ENCODE data around the gene YIPF1.
A peak's percentile ranks its signal among the peaks of the same experiment; 100 is the strongest.
"Not testable (repeated sequence)": the region's sequence is repeated elsewhere in the genome, so short reads cannot be mapped to it uniquely, and the experiment has no call there.

YIPF1 gene

DNA sequence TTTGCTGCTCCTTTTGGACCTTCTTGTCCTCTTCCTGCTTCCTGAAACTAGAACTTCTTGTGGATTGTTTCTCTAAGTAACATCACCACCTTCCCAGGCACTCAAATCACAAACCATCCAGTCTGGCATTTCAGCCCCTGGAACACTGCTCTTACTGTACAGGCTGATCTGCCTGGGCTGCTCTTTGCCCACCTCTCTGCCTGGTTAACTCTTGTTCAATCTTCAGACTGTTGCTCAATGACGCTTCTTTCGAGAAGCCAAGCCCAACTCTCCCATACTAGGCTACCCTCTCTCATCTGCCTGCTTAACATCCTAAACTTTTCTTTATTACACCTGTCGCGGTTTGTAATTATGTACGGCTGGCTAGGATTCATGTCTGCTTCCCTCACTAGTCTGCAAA lies 5.0 kb upstream of the YIPF1 start:
- no peak for DNase-seq (ENCODE audit: low read depth in 2 of 2)

DNA sequence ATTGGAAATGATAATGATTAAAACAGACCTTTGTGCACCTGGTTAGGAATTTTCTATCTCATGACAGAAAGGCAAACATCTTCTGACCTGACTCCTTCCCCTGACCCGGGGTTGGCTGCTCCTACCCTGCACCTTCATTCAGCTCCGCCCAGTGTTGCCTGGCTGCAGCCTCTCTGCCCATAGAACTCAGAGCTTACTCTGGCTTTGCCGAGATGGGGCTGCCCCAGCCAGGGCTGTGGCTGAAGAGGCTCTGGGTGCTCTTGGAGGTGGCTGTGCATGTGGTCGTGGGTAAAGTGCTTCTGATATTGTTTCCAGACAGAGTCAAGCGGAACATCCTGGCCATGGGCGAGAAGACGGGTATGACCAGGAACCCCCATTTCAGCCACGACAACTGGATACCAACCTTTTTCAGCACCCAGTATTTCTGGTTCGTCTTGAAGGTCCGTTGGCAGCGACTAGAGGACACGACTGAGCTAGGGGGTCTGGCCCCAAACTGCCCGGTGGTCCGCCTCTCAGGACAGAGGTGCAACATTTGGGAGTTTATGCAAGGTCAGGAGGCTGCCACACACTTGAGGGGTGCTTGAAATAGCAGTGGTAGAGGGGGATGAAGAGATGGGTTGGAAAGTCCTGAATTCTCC lies 4.5 kb upstream of the YIPF1 start, which contains the start of gene DIO1:
Gene DIO1, plus strand, starts transcription at position 189 of the 638 bp plus-strand sequence. Its CDS starts 24 bp downstream, at position 213.
- no peak for DNase-seq (ENCODE audit: low read depth in 2 of 2)

DNA sequence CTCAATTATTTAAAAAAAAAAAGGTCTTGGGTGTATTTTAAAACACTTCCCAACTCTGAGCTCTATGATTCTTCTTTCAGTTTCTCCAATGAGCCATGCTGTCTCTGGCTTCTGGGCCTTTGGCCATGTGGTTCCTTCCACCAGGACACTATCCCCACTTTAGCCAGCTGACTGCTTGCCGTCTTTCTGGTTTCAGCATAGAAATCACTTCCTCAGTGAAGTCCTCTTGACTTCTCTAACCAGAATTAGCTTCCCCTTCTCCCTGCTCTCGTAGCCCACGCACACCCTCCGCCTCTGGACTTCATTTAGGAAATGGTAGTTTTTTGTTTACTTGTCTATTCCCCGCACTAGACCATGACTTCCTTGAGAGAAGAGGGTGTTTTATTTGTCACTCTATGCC lies 3.3 kb upstream of the YIPF1 start:
- no peak for DNase-seq (ENCODE audit: low read depth in 2 of 2)

- no peak for DNase-seq (ENCODE audit: low read depth in 2 of 2)
Measured at GRCh38 chr1:53891678-53892077, 2.1 kb upstream of the YIPF1 start.

- no peak for DNase-seq (ENCODE audit: low read depth in 2 of 2)
Measured at GRCh38 chr1:53891018-53891417, 1.4 kb upstream of the YIPF1 start.

DNA sequence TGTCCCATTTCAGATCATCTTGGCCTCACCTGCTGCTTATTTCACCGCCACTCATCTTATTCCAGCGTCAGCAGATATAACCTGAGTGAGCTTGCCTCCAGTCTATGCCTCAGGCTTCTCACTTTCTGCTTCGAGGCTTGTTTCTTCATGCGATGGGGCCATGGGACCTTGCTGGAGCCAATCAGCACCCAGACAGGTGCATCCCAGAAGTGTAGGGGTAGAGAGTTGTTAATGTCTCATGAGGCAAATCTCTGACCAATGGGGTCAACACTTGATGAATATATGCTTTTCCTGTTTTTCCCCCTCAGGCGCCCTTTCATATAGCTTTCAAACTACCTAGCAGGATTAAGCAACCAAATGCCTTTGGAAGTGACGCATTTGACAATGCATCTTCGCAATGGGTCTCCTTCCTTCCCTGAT lies 935 bp upstream of the YIPF1 start:
- DNase-seq (ENCODE audit: low read depth in 2 of 2): peak in 1 of 2 donors; percentile 4

DNA sequence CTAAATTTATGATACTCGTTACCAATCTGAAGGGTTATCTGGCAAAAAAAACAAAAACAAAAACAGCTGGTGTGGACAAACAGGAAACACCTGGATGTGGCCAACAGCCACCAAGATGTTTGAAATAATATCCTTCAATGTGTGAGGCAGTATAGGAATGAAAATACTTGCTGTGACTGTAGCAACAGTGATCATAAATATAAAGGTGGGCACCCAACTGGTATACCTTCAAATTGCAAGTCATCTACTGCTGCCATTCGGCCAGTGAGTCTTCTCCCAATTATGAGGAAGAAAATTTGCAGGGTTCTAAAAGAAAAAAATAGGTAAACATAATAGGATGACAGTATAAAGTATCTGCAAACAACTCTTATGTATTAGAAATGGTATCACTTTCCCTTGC lies 916 bp downstream of the YIPF1 start:
- no peak for DNase-seq (ENCODE audit: low read depth in 2 of 2)

DNA sequence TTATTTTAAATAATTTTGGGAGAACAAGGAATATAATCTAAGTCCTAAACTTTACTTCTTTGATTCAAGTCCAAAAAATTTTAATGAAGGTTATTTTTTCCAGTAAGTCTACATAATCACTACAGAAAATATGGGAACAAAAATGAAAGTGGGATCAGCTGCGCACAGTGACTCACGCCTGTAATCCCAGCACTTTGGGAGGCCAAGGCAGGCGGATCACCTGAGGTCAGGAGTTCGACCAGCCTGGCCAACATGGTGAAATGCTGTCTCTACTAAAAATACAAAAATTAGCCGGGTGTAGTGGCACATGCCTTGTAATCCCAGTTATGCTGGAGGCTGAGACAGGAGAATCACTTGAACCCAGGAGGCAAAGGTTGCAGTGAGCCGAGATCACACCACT lies 6.0 kb downstream of the YIPF1 start:
- not testable (repeated sequence) for DNase-seq (ENCODE audit: low read depth in 2 of 2)

GRCh38 chr1:53881853-53882252 lies 7.7 kb downstream of the YIPF1 start:
- not testable (repeated sequence) for DNase-seq (ENCODE audit: low read depth in 2 of 2)

DNA sequence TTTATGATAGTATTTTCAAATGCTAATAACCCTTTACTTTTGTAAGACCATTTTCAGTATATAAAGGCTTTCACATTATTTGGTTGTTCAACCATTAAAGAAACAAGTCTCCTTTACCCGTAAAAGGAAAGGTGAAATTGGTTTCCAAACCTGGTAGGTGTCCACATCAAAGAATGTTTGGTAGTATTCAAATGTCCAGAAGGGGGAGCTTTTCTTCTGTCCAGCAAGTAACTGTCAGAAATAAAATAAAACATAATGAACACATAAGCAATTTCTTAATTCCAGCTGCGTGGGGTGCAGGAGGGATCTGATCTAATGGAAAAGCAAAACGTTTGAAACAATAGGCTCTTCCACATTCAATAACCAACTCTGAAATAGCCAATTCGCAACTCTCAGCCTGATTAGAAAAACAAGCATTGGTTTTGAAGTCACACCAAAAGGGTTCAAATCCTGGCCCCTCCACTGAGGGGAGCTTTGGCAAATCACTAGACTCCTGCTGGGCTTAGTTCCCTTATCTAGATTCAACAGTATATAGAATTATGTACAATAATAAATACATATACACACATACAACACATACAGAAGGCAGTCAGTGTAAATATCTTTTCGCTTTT lies 11.0 kb downstream of the YIPF1 start:
- DNase-seq (ENCODE audit: low read depth in 2 of 2): no peak

GRCh38 chr1:53875150-53875549 lies 14.4 kb downstream of the YIPF1 start:
- not testable (repeated sequence) for DNase-seq (ENCODE audit: low read depth in 2 of 2)

GRCh38 chr1:53871773-53872484 lies 17.7 kb downstream of the YIPF1 start:
- DNase-seq (ENCODE audit: low read depth in 2 of 2): no peak

DNA sequence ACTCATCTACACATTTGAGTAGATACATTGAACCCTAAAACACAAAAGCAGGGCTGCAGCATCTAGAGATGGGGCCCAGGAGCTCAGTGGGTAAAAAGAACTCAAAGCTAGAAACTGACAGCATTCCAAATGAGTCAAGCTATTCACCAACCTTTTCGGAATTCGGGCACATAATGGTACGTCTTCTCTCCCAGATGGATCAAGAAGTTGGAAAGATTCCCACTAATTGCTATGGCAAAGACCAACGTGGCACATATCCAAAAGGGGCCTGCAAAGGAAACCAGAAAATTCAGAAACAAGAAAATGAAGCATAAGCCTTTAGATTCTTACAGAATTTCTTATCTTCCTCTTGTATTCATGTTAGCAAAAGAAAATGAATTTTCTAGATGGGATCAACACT lies 18.4 kb downstream of the YIPF1 start:
- no peak for DNase-seq (ENCODE audit: low read depth in 2 of 2)

DNA sequence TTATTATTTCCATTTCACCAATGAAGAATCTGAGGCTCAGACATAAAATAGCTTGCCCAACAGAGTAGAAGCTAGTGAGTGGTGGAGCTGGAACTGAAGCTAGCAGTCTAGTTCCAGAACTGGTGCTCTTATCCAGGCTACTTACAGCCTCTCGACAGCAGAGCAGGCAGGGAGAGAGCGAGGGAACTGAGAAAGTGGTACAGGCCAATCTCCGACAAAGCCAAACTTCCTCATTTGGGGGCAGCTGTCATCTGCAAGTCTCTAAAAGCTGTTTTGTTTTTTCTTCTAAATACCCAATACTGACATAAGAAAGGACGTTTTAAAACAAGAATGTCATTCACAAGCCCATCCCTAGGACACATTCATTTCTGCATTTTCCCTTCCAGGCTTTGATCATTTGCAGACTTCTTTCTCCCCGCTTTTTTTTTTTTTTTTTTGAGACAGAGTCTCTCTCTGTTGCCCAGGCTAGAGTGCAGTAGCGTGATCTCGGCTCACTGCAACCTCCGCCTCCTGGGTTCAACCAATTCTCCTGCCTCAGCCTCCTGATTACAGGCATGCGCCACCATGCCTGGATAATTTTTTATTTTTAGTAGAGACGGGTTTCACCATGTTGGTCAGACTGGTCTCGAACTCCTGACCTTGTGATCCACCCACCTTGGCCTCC lies 20.0 kb downstream of the YIPF1 start:
- DNase-seq (ENCODE audit: low read depth in 2 of 2): no peak

DNA sequence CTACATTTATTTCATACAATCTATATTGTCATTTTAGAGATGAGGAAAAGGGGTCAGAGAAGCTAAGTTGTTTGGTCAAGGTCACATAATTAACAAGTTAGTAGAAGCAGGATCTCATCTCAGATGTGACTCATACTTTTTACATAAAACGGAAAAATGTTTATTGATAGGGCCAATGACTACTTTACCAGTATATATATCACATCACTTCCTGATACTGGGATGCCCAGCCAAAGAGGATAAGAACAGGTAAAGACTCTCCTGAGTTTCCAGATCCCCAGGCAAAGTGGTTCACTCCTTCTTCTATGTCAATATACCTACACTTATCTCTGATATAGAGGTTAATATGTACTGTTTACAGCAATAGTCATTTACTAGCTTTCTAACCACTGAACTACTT lies 21.0 kb downstream of the YIPF1 start:
- DNase-seq (ENCODE audit: low read depth in 2 of 2): no peak

DNA sequence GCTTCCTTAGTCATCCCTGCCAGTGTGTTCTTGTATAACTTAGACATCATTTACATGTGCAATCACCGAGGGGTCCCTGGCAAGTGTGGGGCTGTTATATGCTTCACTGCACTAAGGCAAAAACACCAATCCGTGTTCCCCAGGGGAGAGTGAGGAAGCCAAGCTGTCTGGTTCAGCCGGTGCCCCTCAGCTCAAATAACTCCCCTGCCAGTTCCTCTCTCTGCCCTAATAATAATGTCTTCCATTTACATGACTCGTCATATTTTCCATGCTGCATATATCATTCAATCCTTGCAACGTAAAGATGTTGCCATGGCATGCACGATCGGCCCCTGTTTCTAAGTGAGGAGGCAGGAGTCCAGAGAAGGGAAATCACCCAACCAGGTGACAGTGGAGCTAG lies 27.1 kb downstream of the YIPF1 start:
- no peak for DNase-seq (ENCODE audit: low read depth in 2 of 2)

DNA sequence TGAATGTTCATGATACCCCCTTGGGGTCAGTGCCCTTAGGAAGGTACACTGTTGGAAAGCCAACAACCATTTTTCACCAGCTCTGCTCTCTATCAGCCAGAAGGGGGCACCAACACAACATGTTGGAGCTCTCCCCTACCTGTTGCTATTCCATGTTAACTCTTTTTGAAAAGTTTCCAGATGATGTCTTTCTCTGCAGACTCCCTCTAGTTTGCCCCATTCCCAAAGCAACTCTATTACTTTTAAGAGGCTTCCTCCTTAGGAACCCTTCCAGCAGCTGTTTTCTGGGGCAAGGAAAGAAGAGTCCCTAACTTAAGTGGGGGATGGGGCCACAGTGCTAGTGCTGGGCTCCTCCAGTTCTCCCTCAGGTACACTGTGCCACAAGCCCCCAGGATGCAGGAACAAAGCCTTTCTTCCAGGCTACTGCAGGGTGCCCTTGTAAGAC lies 28.6 kb downstream of the YIPF1 start:
- DNase-seq (ENCODE audit: low read depth in 2 of 2): peak in 1 of 2 donors; percentile 15

DNA sequence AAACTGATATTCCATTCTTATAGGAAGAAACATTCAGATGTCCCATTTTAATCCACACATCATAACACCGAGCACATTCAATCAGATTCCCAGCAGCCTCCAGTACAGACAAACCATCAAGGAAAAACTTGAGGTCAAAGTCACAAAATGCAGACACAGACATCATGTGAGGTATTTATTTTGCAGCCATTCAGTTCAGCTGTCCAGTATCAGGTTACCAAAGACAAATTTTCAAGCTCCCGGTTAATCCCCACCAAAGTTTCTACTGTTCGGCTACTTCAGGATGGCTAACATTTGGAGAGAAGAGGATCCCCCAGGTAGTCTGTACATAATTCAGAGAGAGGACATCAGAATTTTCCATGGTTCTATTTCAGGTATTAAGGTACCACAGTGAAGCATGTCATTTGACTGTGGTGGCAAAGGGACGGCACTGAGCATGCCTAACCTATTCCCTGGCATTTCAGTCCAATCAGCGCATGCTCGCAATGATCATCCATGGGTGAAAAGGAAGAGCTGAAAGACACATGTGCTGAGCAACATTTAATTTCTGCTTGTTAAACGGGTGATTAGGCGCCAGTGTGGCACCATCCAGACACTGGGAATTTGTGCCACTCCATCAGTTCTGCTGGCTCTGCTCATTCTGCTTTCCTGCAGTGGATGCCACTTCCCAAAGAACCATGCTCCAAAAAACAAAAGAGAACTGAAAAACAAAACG lies 37.9 kb downstream of the YIPF1 start:
- no peak for DNase-seq (ENCODE audit: low read depth in 2 of 2)

- DNase-seq (ENCODE audit: low read depth in 2 of 2): no peak
Measured at GRCh38 chr1:53850082-53850673, 39.4 kb downstream of the YIPF1 start.

DNA sequence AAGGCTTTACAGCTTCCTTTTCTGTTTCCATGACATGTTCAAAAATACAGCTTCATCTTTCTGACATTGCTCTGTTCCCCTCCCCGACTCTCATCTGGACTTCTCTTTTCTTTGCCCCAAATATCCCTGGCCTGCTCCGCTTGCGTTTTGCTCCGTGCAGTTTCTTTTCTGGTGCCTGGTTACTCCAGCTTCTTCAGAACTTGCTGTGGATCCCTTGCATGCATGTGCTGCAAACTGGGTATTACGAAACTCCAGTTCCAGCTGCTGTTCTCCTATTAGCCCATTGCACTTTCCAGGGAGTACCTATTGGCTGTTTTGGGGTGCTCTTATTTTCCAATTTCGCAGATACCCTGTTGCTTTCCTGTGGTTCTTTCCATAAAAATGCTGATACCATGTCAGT lies 41.6 kb downstream of the YIPF1 start:
- DNase-seq (ENCODE audit: low read depth in 2 of 2): no peak

DNA sequence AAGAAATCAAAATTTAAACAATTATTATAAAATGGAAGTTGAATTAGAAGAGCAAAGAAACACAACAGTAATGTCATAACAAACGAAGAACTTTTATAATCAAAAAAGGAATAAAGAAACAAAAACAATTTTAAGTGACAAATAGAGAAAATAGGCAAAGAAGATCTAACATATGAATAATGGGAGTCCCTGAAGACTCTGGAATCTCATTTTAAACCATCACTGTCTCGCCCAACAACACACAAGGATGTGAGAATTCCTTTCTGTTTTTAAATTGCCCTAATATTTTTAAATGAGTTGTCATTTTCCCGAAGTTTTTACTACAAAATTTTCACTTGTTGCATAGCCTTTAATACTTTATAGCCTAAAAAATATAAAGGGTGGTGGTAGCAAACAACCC lies 47.2 kb downstream of the YIPF1 start:
- no peak for DNase-seq (ENCODE audit: low read depth in 2 of 2)

DNA sequence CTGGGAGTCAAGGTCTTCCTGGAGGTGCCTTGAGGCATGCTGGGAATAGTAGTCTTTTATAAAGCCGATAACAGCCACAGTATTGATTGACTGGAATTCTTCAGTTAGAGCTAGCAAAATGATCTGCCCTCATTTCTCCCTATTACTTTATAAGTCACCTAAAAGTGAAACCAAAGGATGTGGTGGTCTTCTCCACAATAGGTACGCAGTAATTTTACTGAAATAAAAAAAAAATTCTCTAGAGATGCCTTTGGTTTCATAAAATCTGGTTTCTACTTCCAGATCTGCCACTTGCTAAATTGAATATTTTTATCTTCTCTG lies 51.0 kb downstream of the YIPF1 start:
- DNase-seq (ENCODE audit: low read depth in 2 of 2): no peak

All from stimulated activated CD8-positive, alpha-beta memory T cell treated with anti-CD3 and anti-CD28 coated beads, Interleukin-15, amount 100 ng/mL, for 48 hours (primary cell).